Hepatocyte (in vitro differentiated cells): Measurements from ENCODE around the gene PLOD2. TPM values are rescaled to one million over a fixed set of nuclear protein-coding genes. Genes with fewer than 3 reads are reported as not detected.

Source experiments
- DNase-seq: peaks from one replicate; pipeline ENCODE4 v3.0.0-alpha.2; 2016; ENCODE audit warnings: low spot score
- H2AFZ ChIP-seq: fragments of 200-600 bp; sonication (generic); 2 replicates; pipeline ENCODE4 v1.6.0; 2016; ENCODE audit warnings: antibody characterized with exemption, mild to moderate bottlenecking
- H3K27ac ChIP-seq: fragments of 200-600 bp; sonication (generic); 2 replicates; pipeline ENCODE4 v1.5.1; 2016; ENCODE audit warnings: mild to moderate bottlenecking
- H3K27me3 ChIP-seq: fragments of 200-600 bp; sonication (generic); 2 replicates; pipeline ENCODE4 v1.6.1; 2016
- H3K36me3 ChIP-seq: fragments of 200-600 bp; sonication (generic); replicated peaks from 2 replicates; pipeline ENCODE4 v1.5.1; 2016; ENCODE audit warnings: low read depth; ENCODE audit not compliant: insufficient read depth
- H3K4me1 ChIP-seq: fragments of 200-600 bp; sonication (generic); 2 replicates; pipeline ENCODE4 v1.5.1; 2016; ENCODE audit warnings: mild to moderate bottlenecking, moderate library complexity; ENCODE audit not compliant: insufficient read depth
- H3K4me2 ChIP-seq: fragments of 200-600 bp; sonication (generic); 2 replicates; pipeline ENCODE4 v1.6.0; 2016
- H3K4me3 ChIP-seq: fragments of 200-600 bp; sonication (generic); 2 replicates; pipeline ENCODE4 v1.5.1; 2016; ENCODE audit warnings: mild to moderate bottlenecking
- H3K79me2 ChIP-seq: fragments of 200-600 bp; sonication (generic); 2 replicates; pipeline ENCODE4 v1.6.0; 2017; ENCODE audit warnings: mild to moderate bottlenecking
- H3K9me2 ChIP-seq: fragments of 200-600 bp; sonication (generic); replicated peaks from 2 replicates; pipeline ENCODE4 v1.6.0; 2017; ENCODE audit warnings: mild to moderate bottlenecking; ENCODE audit not compliant: insufficient read depth
- H3K9me3 ChIP-seq: fragments of 200-600 bp; sonication (generic); 2 replicates; pipeline ENCODE4 v1.5.1; 2016; ENCODE audit warnings: low read depth, mild to moderate bottlenecking
- H4K20me1 ChIP-seq: fragments of 200-600 bp; sonication (generic); 2 replicates; pipeline ENCODE4 v1.6.0; 2016; ENCODE audit warnings: mild to moderate bottlenecking; ENCODE audit not compliant: insufficient read depth, poor library complexity, severe bottlenecking
- CTCF ChIP-seq: fragments of 200-600 bp; sonication (generic); IDR thresholded peaks from 2 replicates; pipeline ENCODE4 v1.5.1; 2016; ENCODE audit warnings: antibody characterized with exemption, mild to moderate bottlenecking; ENCODE audit not compliant: poor library complexity
- EZH2 ChIP-seq: fragments of 200-600 bp; sonication (generic); IDR thresholded peaks from 2 replicates; pipeline ENCODE4 v1.6.1; 2016; ENCODE audit warnings: antibody characterized with exemption, mild to moderate bottlenecking, borderline replicate concordance
- EZH2phosphoT487 ChIP-seq: fragments of 200-600 bp; sonication (generic); IDR thresholded peaks from one replicate; pipeline ENCODE4 v1.6.1; 2018; ENCODE audit warnings: antibody characterized with exemption, mild to moderate bottlenecking, low read depth, moderate library complexity; ENCODE audit not compliant: unreplicated experiment, severe bottlenecking
- WGBS: methylation state at CpG from one replicate; pipeline ENCODE4 v1.1.6; 2016; ENCODE audit warnings: low lambda C conversion rate; ENCODE audit errors: missing lambda C conversion rate; 5-methylcytosine and 5-hydroxymethylcytosine counted together
- polyA plus RNA-seq: library from polyadenylated mRNA; unstranded; fragments of >200 nt; fragmentation: Nextera tagmentation; extraction: Ambion mirVana; gene quantifications from 2 replicates; pipeline ENCODE4 v1.2.1, GENCODE V29; 2016
- total RNA-seq: library from RNA; depleted of rRNA; stranded (reverse); fragments of >200 nt; gene quantifications from 2 replicates; pipeline ENCODE4 v1.2.3, GENCODE V29; 2014

Gene PLOD2
- total RNA-seq, result 148 and 155 TPM in 2 replicates
- polyA plus RNA-seq, result 93.8 and 97.3 TPM in 2 replicates

- H3K4me1 ChIP-seq, result peaks cover 26% of the 10 kb centered on the region
- H3K36me3 ChIP-seq, result no peaks in the 10 kb centered on the region
- no peaks in the 10 kb centered on the region for H3K9me3 ChIP-seq
- peak within 1 kb of the TSS; percentile 95 for H3K27ac ChIP-seq
- no peaks in the 10 kb centered on the region for H3K9me2 ChIP-seq
- no peak for TF ChIP-seq EZH2phosphoT487
- no peak for TF ChIP-seq EZH2
- TF ChIP-seq CTCF, result no peak
- 2% methylated on average over 61 of the region's 74 CpGs for WGBS
- peak; percentile 94 for DNase-seq
- H3K4me2 ChIP-seq, result peak within 1 kb of the TSS; percentile 80
- no peaks in the 10 kb centered on the region for H4K20me1 ChIP-seq
- peak within 1 kb of the TSS; percentile 81 for H2AFZ ChIP-seq
- H3K27me3 ChIP-seq, result no peaks in the 10 kb centered on the region
- H3K4me3 ChIP-seq, result peak within 1 kb of the TSS; percentile 73
- H3K79me2 ChIP-seq, result peaks cover 44% of the 10 kb centered on the region
Measured at GRCh38 chr3:146160964-146161662, at the start of gene PLOD2. TSS of gene PLOD2 (minus strand) at chr3:146161184. CDS start at chr3:146160989, 195 bp downstream.

GRCh38 chr3:146209371-146209770 is 48.4 kb upstream of the PLOD2 start:
- TF ChIP-seq EZH2phosphoT487, result no peak
- TF ChIP-seq CTCF, result no peak
- no peak for TF ChIP-seq EZH2

GRCh38 chr3:146203776-146204175 is 42.8 kb upstream of the PLOD2 start:
- Histone ChIP-seq H3K9me3 (no peaks in the 10 kb centered on the region), H3K36me3 (no peaks in the 10 kb centered on the region), H3K79me2 (no peaks in the 10 kb centered on the region), H3K4me3 (no peak overlapping the region), H3K4me1 (no peaks in the 10 kb centered on the region), H2AFZ (no peak overlapping the region), H4K20me1 (no peaks in the 10 kb centered on the region), H3K27ac (no peak overlapping the region), H3K9me2 (no peaks in the 10 kb centered on the region), H3K27me3 (no peaks in the 10 kb centered on the region), H3K4me2 (no peak overlapping the region)
- TF ChIP-seq EZH2 (no peak), CTCF (no peak), EZH2phosphoT487 (no peak)
- no peak for DNase-seq

More at GRCh38 chr3:146209371-146209770, 48.4 kb upstream of the PLOD2 start:
- Histone ChIP-seq H3K27ac (no peak overlapping the region), H3K9me2 (no peaks in the 10 kb centered on the region), H3K4me1 (no peaks in the 10 kb centered on the region), H3K4me3 (no peak overlapping the region), H3K4me2 (no peak overlapping the region), H3K27me3 (no peaks in the 10 kb centered on the region), H3K9me3 (no peaks in the 10 kb centered on the region), H2AFZ (no peak overlapping the region), H4K20me1 (no peaks in the 10 kb centered on the region), H3K79me2 (no peaks in the 10 kb centered on the region), H3K36me3 (no peaks in the 10 kb centered on the region)
- no peak for DNase-seq
